ENCODE results near the gene S100A12. TPM values are rescaled to one million over a fixed set of nuclear protein-coding genes. Genes with fewer than 3 reads are reported as not detected.
"Not testable (repeated sequence)": the region's sequence is repeated elsewhere in the genome, so short reads cannot be mapped to it uniquely, and the experiment has no call there.

The S100A12 gene
- total RNA-seq, 1 donor from 2014 or later: not detected

DNA sequence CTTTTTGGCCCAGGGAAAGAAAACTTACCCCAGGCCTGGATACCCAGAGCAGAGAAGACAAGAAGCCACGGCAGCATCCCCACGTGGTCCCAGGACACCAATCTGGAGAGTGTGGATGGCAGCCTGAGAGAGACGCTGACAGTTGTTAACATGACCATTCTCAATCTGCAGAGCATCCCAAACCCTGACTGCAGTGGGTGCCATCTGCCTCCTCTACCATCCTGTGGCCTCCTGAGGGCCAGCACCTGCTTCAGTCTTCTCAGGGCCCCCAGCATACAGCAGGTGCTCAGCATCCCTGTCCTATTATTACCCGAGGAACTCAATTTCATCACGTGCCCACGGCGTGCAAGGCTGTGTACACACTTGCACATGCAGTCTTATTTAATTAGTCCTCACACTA is 27.6 kb downstream of the S100A12 start:
- no peak for DNase-seq (ENCODE audit: low read depth, low spot score)
- TF ChIP-seq CTCF (conservative IDR thresholded peaks at IDR 0.05): no peak
- no peaks in the 10 kb centered on the region for H3K4me1 Mint-ChIP-seq
- no peaks in the 10 kb centered on the region for H3K36me3 Mint-ChIP-seq (ENCODE audit: low read depth)
- H3K9me3 Mint-ChIP-seq: no peaks in the 10 kb centered on the region
- no peak overlapping the region for H3K4me3 Mint-ChIP-seq
- no peak overlapping the region for H3K27ac Mint-ChIP-seq (ENCODE audit: unreplicated experiment)
- H3K27me3 Mint-ChIP-seq (ENCODE audit: low read depth): peaks cover 82% of the 10 kb centered on the region

DNA sequence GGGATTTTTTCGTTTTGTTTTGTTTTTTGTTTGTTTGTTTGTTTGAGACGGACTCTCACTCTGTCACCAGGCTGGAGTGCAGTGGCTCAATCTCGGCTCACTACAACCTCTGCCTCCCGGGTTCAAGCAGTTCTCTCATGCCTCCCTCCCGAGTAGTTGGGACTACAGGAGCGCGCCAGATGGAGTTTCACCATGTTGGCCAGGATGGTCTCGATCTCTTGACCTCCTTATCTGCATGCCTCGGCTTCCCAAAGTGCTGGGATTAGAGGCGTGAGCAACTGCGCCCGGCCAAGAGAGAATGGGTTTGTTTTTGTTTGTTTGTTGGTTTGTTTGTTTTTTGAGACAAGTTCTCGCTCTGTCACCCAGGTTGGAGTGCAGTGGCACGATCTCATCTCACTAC is 28.4 kb downstream of the S100A12 start:
- not testable (repeated sequence) for H3K9me3 Mint-ChIP-seq; DNase-seq (ENCODE audit: low read depth, low spot score); H3K4me3 Mint-ChIP-seq; H3K4me1 Mint-ChIP-seq; H3K36me3 Mint-ChIP-seq (ENCODE audit: low read depth); H3K27ac Mint-ChIP-seq (ENCODE audit: unreplicated experiment)
- H3K27me3 Mint-ChIP-seq (ENCODE audit: low read depth): peaks cover 90% of the 10 kb centered on the region

DNA sequence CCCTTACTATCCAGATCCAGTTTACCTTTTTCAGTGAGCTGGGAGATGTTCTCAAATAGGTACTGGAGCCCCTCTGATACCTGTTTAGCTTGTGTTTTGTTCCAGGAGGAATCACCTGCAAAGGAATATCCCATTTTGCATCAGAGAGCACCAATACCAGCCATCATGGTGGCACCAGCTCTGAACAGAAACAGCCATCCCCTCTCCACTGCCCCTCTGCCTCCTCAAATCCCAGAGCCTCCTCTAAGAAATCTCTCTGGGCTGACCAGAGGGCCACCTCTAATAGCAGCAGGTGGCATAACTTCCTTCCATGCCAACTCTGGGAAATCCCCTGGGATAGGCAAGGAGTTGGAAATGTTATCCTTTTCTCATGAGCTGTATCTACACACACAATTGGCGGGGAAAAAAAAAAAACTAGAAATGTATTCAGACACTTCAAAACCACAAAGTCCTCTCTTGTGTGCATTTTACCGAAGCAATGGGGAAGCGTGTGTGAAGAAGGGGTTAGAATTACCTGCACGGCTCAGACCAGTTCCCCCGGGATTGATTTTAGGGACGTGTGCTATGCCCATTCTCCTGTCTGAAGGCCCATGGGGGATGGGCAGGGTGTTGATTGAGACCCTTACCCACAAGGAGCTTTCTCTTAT is 29.2 kb downstream of the S100A12 start:
- Mint-ChIP-seq H3K27ac (ENCODE audit: unreplicated experiment) (no peak overlapping the region), H3K4me1 (no peaks in the 10 kb centered on the region), H3K9me3 (no peaks in the 10 kb centered on the region), H3K27me3 (ENCODE audit: low read depth) (peaks cover 85% of the 10 kb centered on the region), H3K36me3 (ENCODE audit: low read depth) (no peaks in the 10 kb centered on the region), H3K4me3 (no peak overlapping the region)
- DNase-seq (ENCODE audit: low read depth, low spot score): no peak
- TF ChIP-seq CTCF (conservative IDR thresholded peaks at IDR 0.05): no peak

DNA sequence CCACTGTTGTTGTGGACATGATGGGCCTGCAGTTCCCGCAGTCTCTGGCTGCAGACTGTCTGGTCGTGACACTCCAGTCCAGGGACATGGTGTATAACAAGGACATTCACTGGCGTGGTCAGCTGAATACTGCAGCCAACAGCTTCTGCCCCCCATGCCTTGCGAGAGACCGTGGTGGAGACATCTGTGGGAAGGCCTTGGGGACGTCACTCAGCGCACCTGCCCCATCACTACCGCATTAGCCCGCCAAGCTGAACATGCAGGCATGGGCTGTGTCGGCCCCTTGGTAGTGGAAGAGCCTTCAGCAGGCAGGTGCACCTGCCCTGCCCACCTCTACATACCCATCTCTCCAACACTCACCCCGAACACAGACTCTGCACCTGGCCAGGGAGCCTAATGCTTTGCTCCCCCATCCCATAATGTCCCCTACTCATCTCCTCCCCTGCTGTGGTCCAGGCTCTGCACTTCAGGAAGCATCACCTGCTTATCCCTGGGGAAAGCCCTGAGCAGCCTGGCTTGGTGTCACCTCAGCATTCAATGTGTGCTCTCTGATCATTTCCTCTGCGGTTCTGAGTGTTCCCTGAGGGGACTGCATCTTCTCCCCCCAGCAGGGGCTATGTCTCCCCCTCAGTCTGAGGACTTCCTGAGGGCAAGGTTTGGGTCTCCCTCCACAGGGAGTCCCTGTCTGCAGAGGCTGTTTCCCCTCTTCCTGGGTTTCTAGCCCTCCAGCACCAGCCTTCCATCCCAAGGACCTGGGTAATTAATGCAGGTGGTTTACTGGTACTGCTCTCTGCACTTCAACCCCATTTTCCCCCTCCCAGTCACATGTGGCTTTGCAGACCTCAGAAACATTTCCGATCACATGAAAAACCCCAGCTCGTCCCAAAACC is 30.0 kb downstream of the S100A12 start:
- Mint-ChIP-seq H3K4me3 (no peak overlapping the region), H3K4me1 (no peaks in the 10 kb centered on the region), H3K9me3 (no peaks in the 10 kb centered on the region), H3K27me3 (ENCODE audit: low read depth) (peaks cover 82% of the 10 kb centered on the region), H3K27ac (ENCODE audit: unreplicated experiment) (no peak overlapping the region), H3K36me3 (ENCODE audit: low read depth) (no peaks in the 10 kb centered on the region)
- TF ChIP-seq CTCF (conservative IDR thresholded peaks at IDR 0.05): no peak
- DNase-seq (ENCODE audit: low read depth, low spot score): no peak

GRCh38 chr1:153344718-153345025 is 30.7 kb downstream of the S100A12 start:
- no peak for DNase-seq (ENCODE audit: low read depth, low spot score)
- Mint-ChIP-seq H3K4me1 (no peaks in the 10 kb centered on the region), H3K4me3 (no peak overlapping the region), H3K9me3 (no peaks in the 10 kb centered on the region), H3K36me3 (ENCODE audit: low read depth) (no peaks in the 10 kb centered on the region), H3K27me3 (ENCODE audit: low read depth) (peaks cover 81% of the 10 kb centered on the region), H3K27ac (ENCODE audit: unreplicated experiment) (no peak overlapping the region)
- no peak for TF ChIP-seq CTCF (conservative IDR thresholded peaks at IDR 0.05)

Data from neural crest cell (in vitro differentiated cells).